Measurements from ENCODE around the gene CHAC2. TPM values are rescaled to one million over a fixed set of nuclear protein-coding genes. Genes with fewer than 3 reads are reported as not detected.
"Not testable (repeated sequence)": the region's sequence is repeated elsewhere in the genome, so short reads cannot be mapped to it uniquely, and the experiment has no call there.

Gene CHAC2
- total RNA-seq, 1 experiment from 2014 or later: 30.2 TPM

DNA sequence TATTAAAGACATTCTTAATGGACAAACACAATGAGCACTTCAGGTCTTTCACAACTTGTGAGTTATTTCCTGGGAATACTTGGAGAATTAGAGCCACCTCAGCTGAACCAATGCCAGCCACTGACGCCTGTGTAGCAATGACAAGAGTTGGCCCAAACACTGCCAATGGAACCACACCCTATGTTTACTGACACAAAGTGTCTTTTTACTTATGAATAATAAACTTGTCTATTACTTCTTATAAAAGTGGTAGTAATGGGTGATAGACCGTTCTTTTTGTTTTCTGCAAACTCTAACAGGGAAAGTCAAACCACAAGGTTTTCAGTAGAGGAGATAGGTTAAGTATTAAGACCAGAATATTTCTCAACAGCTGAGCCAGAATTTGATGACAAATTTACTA lies 12.5 kb upstream of the CHAC2 start:
- H3K36me3 ChIP-seq: peaks cover 12% of the 10 kb centered on the region
- H3K27ac ChIP-seq: no peak overlapping the region
- no peak for DNase-seq
- H3K4me3 ChIP-seq: no peak overlapping the region
- H3K27me3 ChIP-seq: no peaks in the 10 kb centered on the region
- H3K4me1 ChIP-seq: no peaks in the 10 kb centered on the region
- no peaks in the 10 kb centered on the region for H3K9me3 ChIP-seq (replicated peaks)

DNA sequence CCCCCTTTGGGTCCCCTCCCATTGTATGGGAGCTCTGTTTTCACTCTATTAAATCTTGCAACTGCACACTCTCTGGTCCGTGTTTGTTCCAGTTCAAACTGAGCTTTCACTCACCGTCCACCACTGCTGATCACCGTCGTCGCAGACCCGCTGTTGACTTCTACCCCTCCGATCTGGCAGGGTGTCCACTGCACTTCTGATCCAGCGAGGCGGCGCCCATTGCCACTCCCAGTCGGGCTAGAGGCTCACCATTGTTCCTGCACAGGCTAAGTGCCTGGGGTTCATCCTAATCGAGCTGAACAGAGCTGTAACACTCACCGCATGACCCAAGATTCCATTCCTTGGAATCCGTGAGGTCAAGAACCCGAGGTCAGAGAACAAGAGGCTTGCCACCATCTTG lies 11.0 kb upstream of the CHAC2 start:
- Histone ChIP-seq H3K4me3 (no peak overlapping the region), H3K27ac (no peak overlapping the region), H3K27me3 (no peaks in the 10 kb centered on the region), H3K4me1 (no peaks in the 10 kb centered on the region), H3K36me3 (peaks cover 12% of the 10 kb centered on the region), H3K9me3 (replicated peaks) (no peaks in the 10 kb centered on the region)
- no peak for DNase-seq

DNA sequence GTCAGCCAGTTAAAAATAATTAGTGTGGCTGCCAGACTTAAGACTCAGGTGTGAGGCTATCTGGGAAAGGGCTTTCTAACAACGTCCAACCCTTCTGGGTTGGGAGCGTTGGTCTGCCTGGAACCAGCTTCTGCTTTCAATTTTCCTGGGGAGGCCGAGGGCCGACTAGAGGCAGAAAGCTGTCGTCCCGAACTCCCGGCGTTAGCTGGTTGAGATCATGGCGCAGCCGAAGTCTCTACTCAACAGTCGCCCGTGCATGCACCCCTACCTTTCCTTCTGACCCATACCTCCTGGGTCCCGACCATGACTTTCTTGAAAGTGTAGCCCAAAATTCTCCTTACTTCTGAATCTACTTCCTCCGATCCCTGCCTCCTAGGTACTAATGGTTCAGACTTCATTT lies 10.4 kb upstream of the CHAC2 start:
- H3K36me3 ChIP-seq: peaks cover 12% of the 10 kb centered on the region
- H3K4me3 ChIP-seq; H3K27ac ChIP-seq; DNase-seq; H3K9me3 ChIP-seq (replicated peaks); H3K4me1 ChIP-seq; H3K27me3 ChIP-seq: not testable (repeated sequence)

DNA sequence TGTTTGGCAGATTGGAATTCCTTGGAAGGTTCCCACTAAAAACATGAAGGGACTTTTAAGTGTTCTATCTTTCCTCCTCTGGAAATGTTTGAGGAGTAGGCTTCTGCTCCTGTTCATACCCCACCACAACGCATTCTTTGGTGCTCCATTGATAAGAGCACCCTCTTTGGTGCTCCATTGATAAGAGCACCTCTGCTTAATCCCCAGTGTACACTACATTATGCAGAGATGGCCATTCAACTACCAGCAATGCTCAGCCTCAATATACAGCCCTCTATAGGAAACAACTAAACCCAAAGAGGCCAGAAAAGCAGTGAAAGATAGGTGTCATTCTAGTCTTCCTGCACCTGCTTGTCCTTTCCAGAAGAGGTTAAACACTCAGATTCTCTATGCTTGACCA lies 1.8 kb upstream of the CHAC2 start:
- no peaks in the 10 kb centered on the region for H3K4me1 ChIP-seq
- DNase-seq: no peak
- no peak overlapping the region for H3K4me3 ChIP-seq
- peaks cover 16% of the 10 kb centered on the region for H3K36me3 ChIP-seq
- H3K27ac ChIP-seq: no peak overlapping the region
- H3K27me3 ChIP-seq: no peaks in the 10 kb centered on the region
- H3K9me3 ChIP-seq (replicated peaks): no peaks in the 10 kb centered on the region

DNA sequence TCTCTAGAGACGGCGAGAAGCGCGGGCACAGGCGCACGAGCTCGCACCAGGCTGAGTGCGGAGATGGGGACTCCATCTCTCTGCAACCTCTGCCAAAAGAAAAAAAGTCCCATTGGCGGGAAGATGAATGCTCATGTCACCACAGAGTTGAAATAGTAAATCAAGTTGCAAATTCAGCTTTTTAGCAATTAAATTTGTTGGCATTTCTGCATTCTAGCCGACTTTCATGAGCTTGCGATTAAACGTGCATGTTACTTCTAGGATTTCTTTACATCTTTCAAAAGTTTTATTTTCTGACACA lies 588 bp downstream of the CHAC2 start:
- H3K27ac ChIP-seq: peak overlapping the region; percentile 85

DNA sequence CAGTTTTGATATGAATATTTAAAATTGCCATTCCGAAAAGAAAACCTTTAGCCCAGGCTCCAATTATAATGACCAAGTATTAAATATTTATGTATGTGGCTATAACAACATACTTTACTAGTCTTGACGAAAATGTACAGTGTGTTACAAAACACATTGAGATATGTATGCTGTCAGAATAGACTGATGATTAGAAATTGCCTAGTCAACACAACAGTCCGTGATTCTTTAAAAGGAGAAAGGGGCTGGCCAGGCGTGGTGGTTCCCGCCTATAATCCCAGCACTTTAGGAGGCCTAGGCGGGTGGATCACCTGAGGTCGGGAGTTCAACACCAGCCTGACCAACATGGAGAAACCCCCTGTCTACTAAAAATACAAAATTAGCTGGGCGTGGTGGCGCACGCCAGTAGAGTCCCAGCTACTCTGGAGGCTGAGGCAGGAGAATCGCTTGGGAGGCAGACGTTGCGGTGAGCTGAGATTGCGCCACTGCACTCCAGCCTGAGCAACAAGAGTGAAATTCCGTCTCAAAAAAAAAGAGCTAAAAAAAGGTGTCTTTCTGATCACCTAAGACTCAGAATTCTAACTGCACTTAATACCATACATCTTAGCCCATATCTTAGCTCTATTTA lies 1.8 kb downstream of the CHAC2 start:
- H3K9me3 ChIP-seq (replicated peaks): no peaks in the 10 kb centered on the region
- no peak for DNase-seq

More for the DNA sequence above, 588 bp downstream of the CHAC2 start:
- Histone ChIP-seq H3K27me3 (no peaks in the 10 kb centered on the region), H3K9me3 (replicated peaks) (no peaks in the 10 kb centered on the region), H3K4me1 (no peaks in the 10 kb centered on the region), H3K4me3 (peak overlapping the region; percentile 77), H3K36me3 (peaks cover 15% of the 10 kb centered on the region)
- peak in 1 of 2 experiments; percentile 69 for DNase-seq

DNA sequence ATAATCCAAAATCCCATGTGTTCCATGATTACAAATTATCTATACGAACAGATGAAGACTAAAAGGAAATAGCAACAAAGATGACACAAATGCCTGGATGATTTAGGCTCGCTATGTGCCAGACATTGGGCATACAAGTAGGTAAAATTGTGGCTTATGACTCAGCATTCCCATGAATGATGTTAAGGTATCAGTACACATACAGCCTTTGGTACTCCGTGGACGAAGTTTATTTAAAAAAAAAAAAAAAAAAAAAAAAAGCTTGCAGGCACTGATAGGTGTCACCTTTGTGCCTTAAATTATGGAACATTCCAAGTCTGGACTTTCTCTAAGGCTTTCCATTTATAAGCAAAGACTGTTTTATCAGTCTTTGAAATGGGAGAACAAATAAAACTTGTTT lies 2.7 kb downstream of the CHAC2 start:
- Histone ChIP-seq H3K27me3 (no peaks in the 10 kb centered on the region), H3K4me3 (no peak overlapping the region), H3K36me3 (peaks cover 21% of the 10 kb centered on the region), H3K4me1 (no peaks in the 10 kb centered on the region), H3K27ac (no peak overlapping the region), H3K9me3 (replicated peaks) (no peaks in the 10 kb centered on the region)
- DNase-seq: no peak

More for the DNA sequence above, 1.8 kb downstream of the CHAC2 start:
- Histone ChIP-seq H3K27ac (no peak overlapping the region), H3K4me1 (no peaks in the 10 kb centered on the region), H3K36me3 (peaks cover 13% of the 10 kb centered on the region), H3K4me3 (no peak overlapping the region), H3K27me3 (no peaks in the 10 kb centered on the region)

DNA sequence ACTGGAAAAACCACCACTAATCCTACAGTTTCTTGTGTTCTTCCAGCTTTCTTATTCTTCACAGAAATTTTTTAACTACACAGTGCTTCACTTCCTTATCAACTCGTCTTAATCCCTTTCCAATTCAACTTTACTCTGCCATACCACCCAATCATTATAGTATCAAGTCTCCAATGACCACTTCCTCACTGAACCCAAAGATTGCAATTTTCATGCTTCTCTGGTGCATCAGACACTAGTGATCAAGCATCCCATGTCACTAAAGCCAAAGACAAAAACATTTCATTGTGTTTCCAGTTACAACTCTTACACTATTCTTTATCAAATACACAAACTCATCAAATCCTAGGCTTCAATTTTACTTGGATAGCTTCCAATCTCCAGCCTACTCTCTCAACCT lies 9.5 kb downstream of the CHAC2 start:
- DNase-seq: no peak
- Histone ChIP-seq H3K9me3 (replicated peaks) (no peaks in the 10 kb centered on the region), H3K4me3 (no peak overlapping the region), H3K36me3 (peaks cover 56% of the 10 kb centered on the region), H3K27ac (no peak overlapping the region), H3K4me1 (no peaks in the 10 kb centered on the region), H3K27me3 (no peaks in the 10 kb centered on the region)

DNA sequence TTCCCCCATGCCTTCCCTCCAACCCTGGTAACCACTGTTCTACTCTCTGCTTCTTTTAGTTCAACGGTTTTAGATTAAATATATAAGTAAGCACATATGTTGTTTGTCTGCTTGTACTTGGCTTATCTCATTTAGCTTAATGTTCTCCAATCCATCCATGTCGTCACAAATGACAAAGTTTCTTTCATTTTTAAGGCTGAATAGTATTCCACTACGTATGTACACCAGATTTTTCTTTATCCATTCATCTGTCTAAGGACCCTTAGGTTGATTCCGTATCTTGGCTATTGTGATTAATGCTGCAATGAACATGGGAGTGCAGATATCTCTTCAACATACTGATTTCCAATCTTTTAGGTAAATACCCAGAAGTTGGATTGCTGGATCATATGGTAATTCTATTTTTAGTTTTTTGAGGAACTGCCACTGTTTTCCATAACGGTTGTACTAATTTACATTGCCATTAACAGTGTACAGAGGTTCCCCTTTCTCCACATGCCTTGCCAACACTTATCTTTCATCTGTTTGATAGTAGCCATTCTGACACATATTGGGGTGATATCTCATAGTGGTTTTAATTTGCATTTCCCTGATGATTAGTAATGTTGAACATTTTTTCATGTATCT lies 11.0 kb downstream of the CHAC2 start:
- Histone ChIP-seq H3K27ac (no peak overlapping the region), H3K27me3 (no peaks in the 10 kb centered on the region), H3K9me3 (replicated peaks) (no peaks in the 10 kb centered on the region), H3K4me1 (no peaks in the 10 kb centered on the region), H3K4me3 (no peak overlapping the region), H3K36me3 (peaks cover 59% of the 10 kb centered on the region)
- DNase-seq: no peak

DNA sequence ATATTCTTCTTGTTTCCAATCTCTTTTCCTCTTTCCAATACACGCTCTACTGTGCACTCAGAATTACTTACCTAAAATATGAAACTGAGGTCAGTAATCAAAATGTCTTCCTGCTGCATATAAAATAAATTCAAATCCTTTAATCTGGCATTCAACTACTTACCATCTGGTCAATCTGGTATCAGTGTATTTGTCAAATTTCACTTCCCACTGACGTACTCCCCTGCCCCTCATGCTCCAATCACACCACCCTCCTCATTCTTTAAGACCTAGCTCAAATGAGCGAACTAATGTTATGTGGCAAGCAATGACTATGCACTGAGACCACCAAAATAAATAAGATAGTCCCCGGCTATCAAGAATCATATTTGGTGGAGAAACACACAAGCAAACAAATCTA lies 12.5 kb downstream of the CHAC2 start:
- Histone ChIP-seq H3K4me1 (no peaks in the 10 kb centered on the region), H3K4me3 (no peak overlapping the region), H3K36me3 (peaks cover 54% of the 10 kb centered on the region), H3K9me3 (replicated peaks) (no peaks in the 10 kb centered on the region), H3K27me3 (no peaks in the 10 kb centered on the region), H3K27ac (no peak overlapping the region)
- no peak for DNase-seq

DNA sequence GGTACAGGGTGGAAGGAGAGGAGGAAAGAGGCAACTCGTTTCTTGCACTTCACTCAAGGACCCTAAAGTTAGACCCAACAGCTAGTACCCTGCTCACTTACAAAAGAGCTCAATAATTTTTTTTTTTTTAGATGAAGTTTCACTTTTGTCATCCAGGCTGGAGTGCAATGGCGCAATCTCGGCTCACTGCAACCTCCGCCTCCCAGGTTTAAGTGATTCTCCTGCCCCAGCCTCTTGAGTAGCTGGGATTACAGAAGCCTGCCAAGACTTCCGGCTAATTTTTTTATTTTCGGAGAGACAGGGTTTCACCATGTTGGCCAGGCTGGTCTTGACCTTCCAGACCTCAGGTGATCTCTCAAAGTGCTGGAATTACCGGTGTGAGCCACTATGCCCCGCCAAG lies 15.1 kb downstream of the CHAC2 start:
- no peak for DNase-seq
- no peaks in the 10 kb centered on the region for H3K27me3 ChIP-seq
- H3K27ac ChIP-seq: no peak overlapping the region
- peaks cover 42% of the 10 kb centered on the region for H3K36me3 ChIP-seq
- H3K4me1 ChIP-seq: no peaks in the 10 kb centered on the region
- no peak overlapping the region for H3K4me3 ChIP-seq
- no peaks in the 10 kb centered on the region for H3K9me3 ChIP-seq (replicated peaks)

DNA sequence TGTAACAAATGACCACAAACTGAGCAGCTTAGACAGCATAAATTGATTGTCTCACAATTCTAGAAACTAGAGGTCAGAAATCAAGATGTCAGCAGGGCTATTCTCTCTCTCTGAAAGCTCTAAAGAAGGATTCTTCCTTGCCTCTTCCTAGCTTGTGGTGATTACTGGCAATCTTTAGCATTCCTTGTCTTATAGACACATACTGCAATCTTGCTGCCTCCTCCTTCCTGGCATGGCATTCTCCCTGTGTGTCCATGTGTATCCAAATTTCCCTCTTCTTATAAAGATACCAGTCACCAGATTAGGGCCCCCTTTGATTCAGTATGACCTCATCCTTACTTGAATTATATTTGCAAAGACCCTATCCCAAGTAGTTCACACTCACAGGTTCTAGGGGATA lies 16.8 kb downstream of the CHAC2 start:
- DNase-seq: no peak
- H3K9me3 ChIP-seq (replicated peaks): no peaks in the 10 kb centered on the region
- no peak overlapping the region for H3K4me3 ChIP-seq
- no peak overlapping the region for H3K27ac ChIP-seq
- no peaks in the 10 kb centered on the region for H3K4me1 ChIP-seq
- H3K27me3 ChIP-seq: no peaks in the 10 kb centered on the region
- peaks cover 33% of the 10 kb centered on the region for H3K36me3 ChIP-seq

DNA sequence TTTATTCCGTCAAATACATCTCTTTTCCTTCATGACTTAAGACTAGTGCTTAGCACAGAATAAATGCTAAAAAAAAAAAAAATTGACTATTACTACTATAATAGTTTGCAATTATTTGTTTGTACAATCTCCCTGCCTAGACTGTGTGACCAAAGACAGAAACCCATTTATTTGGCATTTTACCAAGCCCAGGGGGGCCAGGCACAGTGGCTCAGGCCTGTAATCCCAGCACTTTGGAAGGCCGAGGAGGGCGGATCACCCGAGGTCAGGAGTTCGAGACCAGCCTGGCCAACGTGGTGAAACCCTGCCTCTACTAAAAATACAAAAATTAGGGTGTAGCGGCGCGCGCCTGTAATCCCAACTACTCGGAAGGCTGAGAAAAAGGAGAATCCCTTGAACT lies 17.8 kb downstream of the CHAC2 start:
- Histone ChIP-seq H3K9me3 (replicated peaks) (no peaks in the 10 kb centered on the region), H3K4me3 (peak overlapping the region; percentile 78), H3K4me1 (no peaks in the 10 kb centered on the region), H3K27me3 (no peaks in the 10 kb centered on the region), H3K36me3 (peaks cover 24% of the 10 kb centered on the region), H3K27ac (no peak overlapping the region)
- DNase-seq: peak in 1 of 2 experiments; percentile 27

DNA sequence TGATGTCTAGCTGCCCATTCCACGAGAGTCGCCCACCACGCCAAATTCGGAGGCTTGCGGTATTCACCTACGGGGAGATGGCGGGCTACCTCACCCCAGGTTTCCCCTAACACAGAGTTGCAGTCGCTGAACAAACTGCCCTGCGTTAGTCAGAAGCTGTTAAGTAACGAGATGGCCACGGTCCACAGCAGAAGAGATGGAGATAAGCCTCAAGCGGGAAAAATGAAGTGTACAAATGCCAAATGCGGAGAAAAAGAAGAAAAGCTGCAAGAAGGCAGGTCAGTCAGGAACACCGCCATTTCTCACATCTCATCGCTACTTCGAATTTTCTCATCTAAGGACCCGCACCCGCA lies 18.7 kb downstream of the CHAC2 start:
- peaks cover 17% of the 10 kb centered on the region; the same call in 1 of the 2 replicates for H3K36me3 ChIP-seq
- peak in 1 of 2 experiments; percentile 23 for DNase-seq
- H3K9me3 ChIP-seq (replicated peaks): no peaks in the 10 kb centered on the region
- peak overlapping the region; percentile 72 for H3K27ac ChIP-seq
- H3K27me3 ChIP-seq: no peaks in the 10 kb centered on the region
- H3K4me3 ChIP-seq: peak overlapping the region; percentile 78
- H3K4me1 ChIP-seq: no peaks in the 10 kb centered on the region

DNA sequence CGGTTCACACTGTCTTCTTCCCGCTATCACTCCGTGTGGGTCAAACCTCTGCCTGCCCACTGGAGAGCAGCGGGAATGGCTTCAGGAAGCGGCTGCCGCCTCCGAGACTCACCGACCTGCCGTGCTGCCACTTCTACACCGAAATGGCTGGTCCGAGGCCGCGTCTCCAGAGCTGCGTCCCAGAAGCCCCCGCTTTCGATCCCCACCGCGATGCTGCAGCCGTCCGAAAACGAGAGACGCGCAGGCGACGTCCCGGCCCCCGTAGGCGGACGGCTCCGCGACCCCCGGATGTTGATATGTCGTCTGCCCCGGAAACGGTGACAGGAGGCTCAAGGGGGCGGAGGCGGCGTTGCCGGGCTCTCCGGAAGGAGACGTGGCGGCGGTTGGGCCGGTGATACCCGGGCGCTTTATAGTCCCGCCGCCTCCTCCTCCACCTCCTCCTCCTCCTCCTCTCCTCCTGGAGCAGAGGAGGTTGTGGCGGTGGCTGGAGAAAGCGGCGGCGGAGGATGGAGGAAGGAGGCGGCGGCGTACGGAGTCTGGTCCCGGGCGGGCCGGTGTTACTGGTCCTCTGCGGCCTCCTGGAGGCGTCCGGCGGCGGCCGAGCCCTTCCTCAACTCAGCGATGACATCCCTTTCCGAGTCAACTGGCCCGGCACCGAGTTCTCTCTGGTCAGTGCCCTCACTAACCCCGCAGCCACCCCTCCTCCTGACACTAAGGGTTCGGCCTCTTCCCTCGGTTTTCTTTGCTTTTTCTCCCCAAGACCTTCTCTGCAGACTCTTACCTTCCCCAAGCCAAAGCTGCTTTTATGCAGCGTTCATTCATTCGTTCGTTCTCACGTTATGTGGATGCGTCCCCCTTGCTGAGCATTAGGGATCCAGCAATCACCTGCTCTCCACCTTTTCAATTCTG lies 19.4 kb downstream of the CHAC2 start, which contains the start of the genes ASB3 and ERLEC1:
TSS of gene ASB3 (minus strand) at position 249 of the 909 bp plus-strand sequence. CDS start 21,381 bp downstream, outside the sequence.
TSS of gene ERLEC1 (plus strand) at position 340 of the 909 bp plus-strand sequence. CDS start at position 507, 167 bp downstream.
- Histone ChIP-seq H3K4me3 (peak within 1 kb of the TSS; percentile 78), H3K36me3 (peaks cover 17% of the 10 kb centered on the region; the same call in 1 of the 2 replicates), H3K27me3 (no peaks in the 10 kb centered on the region), H3K4me1 (no peaks in the 10 kb centered on the region), H3K9me3 (replicated peaks) (no peaks in the 10 kb centered on the region), H3K27ac (peak within 1 kb of the TSS; percentile 72)
- DNase-seq: peak; percentile 96
